ENCODE data around the gene ALAD.

- no peak for TF ChIP-seq CTCF (optimal IDR thresholded peaks at IDR 0.05 in 1 of 3, IDR thresholded peaks at IDR 0.05 in 1 of 3, conservative IDR thresholded peaks at IDR 0.05 in 1 of 3; ENCODE audit: extremely low read depth in 1 of 3, insufficient read depth in 2 of 3, low read length in 3 of 3)
- TF ChIP-seq EZH2 (IDR thresholded peaks at IDR 0.05; ENCODE audit: low read length) = no peak
Measured at GRCh38 chr9:113449376-113449775, 48.3 kb upstream of the ALAD start.
